Endothelial cell of umbilical vein (primary cell): ENCODE measurements around the gene TMEFF2. TPM values are rescaled to one million over a fixed set of nuclear protein-coding genes. Genes with fewer than 3 reads are reported as not detected.

Experiments used
- BruUV-seq: library from RNA; stranded (reverse); fragments of 400-500 nt; replicated peaks from 2 replicates; lab custom pipeline; 2021; lab: Mats Ljungman, UMichigan
- CTCF ChIA-PET: fragments of 300-600, 350-600 bp; sonication (Branson Sonifier 250); formaldehyde crosslinking; loops from one replicate; lab custom pipeline; 2021; ENCODE audit warnings: antibody characterized with exemption, inconsistent platforms; lab: Charles Lee
- POLR2A ChIA-PET: fragments of 300-600, 350-600 bp; sonication (Branson Sonifier 250); formaldehyde crosslinking; loops from one replicate; lab custom pipeline; 2021; ENCODE audit warnings: antibody characterized with exemption, inconsistent platforms; lab: Charles Lee
- DNase-seq: peaks from one replicate; pipeline ENCODE4 v3.0.0-alpha.2; 2011; ENCODE audit warnings: low read depth, low spot score
- FAIRE-seq: peaks from 2 replicates; lab custom pipeline; 2011; peaks lifted over from hg19 to GRCh38; lab: Jason Lieb, UNC
- H2AFZ ChIP-seq: 2 replicates; pipeline ENCODE4 v1.6.0; 2012; ENCODE audit warnings: low read depth, low read length, control low read depth, inconsistent platforms
- H3K27ac ChIP-seq: 2 replicates; pipeline ENCODE4 v1.5.1; 2011; ENCODE audit warnings: low read depth, mild to moderate bottlenecking, control low read depth, low read length, moderate library complexity; ENCODE audit not compliant: insufficient read depth
- H3K27me3 ChIP-seq, 2 experiments: 2 replicates each; pipeline versions ENCODE4 v1.6.0 to v1.6.1; 2011; ENCODE audit warnings: low read length in 2 of 2, mixed read lengths in 1 of 2; ENCODE audit not compliant: control insufficient read depth in 2 of 2, insufficient read depth in 2 of 2
- H3K36me3 ChIP-seq, 2 experiments: 2 replicates in 1 of 2; 3 replicates in 1 of 2; pipeline ENCODE4 v1.5.1; 2011; ENCODE audit warnings: low read length in 2 of 2, mild to moderate bottlenecking in 1 of 2, moderate library complexity in 1 of 2; ENCODE audit not compliant: control insufficient read depth in 2 of 2, insufficient read depth in 2 of 2; ENCODE audit errors: extremely low read depth in 1 of 2
- H3K4me1 ChIP-seq: 3 replicates; pipeline ENCODE4 v1.5.1; 2011; ENCODE audit warnings: mild to moderate bottlenecking, low read length; ENCODE audit not compliant: control insufficient read depth, insufficient read depth; ENCODE audit errors: extremely low read depth
- H3K4me2 ChIP-seq: 2 replicates; pipeline ENCODE4 v1.6.1; 2011; ENCODE audit warnings: low read length, control low read depth, mixed read lengths; ENCODE audit not compliant: insufficient read depth
- H3K4me3 ChIP-seq, 3 experiments: fragments of 200-600 bp in 1 of 3; sonication (generic), shearing (Covaris generic) in 1 of 3; replicated peaks in 1 of 3; 2 replicates each; pipeline ENCODE4 v1.5.1; 2011 to 2016; ENCODE audit warnings: control low read depth in 3 of 3, low read length in 3 of 3, mild to moderate bottlenecking in 2 of 3, inconsistent platforms in 1 of 3, low read depth in 1 of 3, moderate library complexity in 1 of 3; ENCODE audit not compliant: insufficient read depth in 1 of 3
- H3K79me2 ChIP-seq: 2 replicates; pipeline ENCODE4 v1.6.0; 2012; ENCODE audit warnings: low read length, inconsistent platforms; ENCODE audit not compliant: control insufficient read depth, insufficient read depth
- H3K9ac ChIP-seq: replicated peaks from 2 replicates; pipeline ENCODE3; 2011; ENCODE audit warnings: low read length, control low read depth; ENCODE audit not compliant: insufficient read depth; ENCODE audit errors: extremely low read depth
- H3K9me1 ChIP-seq: replicated peaks from 3 replicates; pipeline ENCODE4 v1.6.0; 2011; ENCODE audit warnings: mild to moderate bottlenecking, low read length; ENCODE audit not compliant: control insufficient read depth, insufficient read depth; ENCODE audit errors: extremely low read depth
- H3K9me3 ChIP-seq: replicated peaks from 2 replicates; pipeline ENCODE4 v1.5.1; 2012; ENCODE audit warnings: low read length, inconsistent platforms; ENCODE audit not compliant: control insufficient read depth, insufficient read depth
- H4K20me1 ChIP-seq: replicated peaks from 2 replicates; pipeline ENCODE3; 2011; ENCODE audit warnings: mild to moderate bottlenecking, low read length; ENCODE audit not compliant: control insufficient read depth, insufficient read depth; ENCODE audit errors: extremely low read depth
- CTCF ChIP-seq, 2 donors: IDR thresholded peaks; 1 replicate in 1 of 2; 2 replicates in 1 of 2; pipeline ENCODE4 v1.5.1; 2011; ENCODE audit warnings: low read length in 2 of 2, mild to moderate bottlenecking in 2 of 2, moderate library complexity in 2 of 2, control low read depth in 1 of 2, inconsistent platforms in 1 of 2, low read depth in 1 of 2; ENCODE audit not compliant: insufficient read depth in 1 of 2; ENCODE audit errors: extremely low read depth in 1 of 2
- EZH2 ChIP-seq: IDR thresholded peaks from 2 replicates; pipeline ENCODE4 v1.6.1; 2012; ENCODE audit warnings: borderline replicate concordance, low read depth, mild to moderate bottlenecking, moderate library complexity, low read length, inconsistent platforms; ENCODE audit not compliant: severe bottlenecking
- FOS ChIP-seq: IDR thresholded peaks from 2 replicates; pipeline ENCODE4 v1.6.1; 2011; ENCODE audit warnings: mild to moderate bottlenecking, low read length, moderate library complexity, borderline replicate concordance; ENCODE audit not compliant: insufficient read depth
- GATA2 ChIP-seq: IDR thresholded peaks from 2 replicates; pipeline ENCODE4 v1.7.0; 2011; ENCODE audit warnings: low read depth, mild to moderate bottlenecking, moderate library complexity, mixed read lengths, low read length; ENCODE audit not compliant: insufficient read length, insufficient read depth
- JUN ChIP-seq: IDR thresholded peaks from 2 replicates; pipeline ENCODE4 v1.6.1; 2011; ENCODE audit warnings: borderline replicate concordance, low read depth; ENCODE audit not compliant: insufficient read length, insufficient read depth
- MAX ChIP-seq: IDR thresholded peaks from 2 replicates; pipeline ENCODE4 v1.6.1; 2011; ENCODE audit not compliant: insufficient read depth, insufficient read length
- MYC ChIP-seq: IDR thresholded peaks from one replicate; pipeline ENCODE4 v1.6.1; 2011; ENCODE audit warnings: mild to moderate bottlenecking, low read depth, low read length
- POLR2A ChIP-seq: IDR thresholded peaks from 2 replicates; pipeline ENCODE4 v1.6.1; 2012; ENCODE audit warnings: low read depth, mild to moderate bottlenecking, control low read depth, low read length
- POLR2AphosphoS5 ChIP-seq: IDR thresholded peaks from 2 replicates; pipeline ENCODE4 v1.6.1; 2012; ENCODE audit warnings: low read depth, mild to moderate bottlenecking, control low read depth, low read length, moderate library complexity; ENCODE audit not compliant: insufficient read depth
- dilution Hi-C: fragments of 300-500 bp; cut with MboI; formaldehyde crosslinking; loops from one replicate; pipeline ENCODE4 v1.15.0; 2019; ENCODE audit warnings: low sequenced_read_pairs; ENCODE audit not compliant: extremely low pct_ligation_motif_present
- intact Hi-C: fragments of 100-400 bp; cut with micrococcal nuclease; formaldehyde crosslinking; loops from one replicate; pipeline ENCODE4 v1.10.0; 2022
- polyA plus RNA-seq, 4 experiments: library from polyadenylated mRNA; depleted of rRNA in 3 of 4; stranded (reverse) in 3 of 4; unstranded in 1 of 4; fragments of >200 nt; gene quantifications; 2 replicates each; pipeline versions ENCODE4 v1.2.1 to v1.2.3, GENCODE V29; 2011 to 2012; ENCODE audit warnings: missing spikeins in 1 of 4
- total RNA-seq: library from RNA; stranded (reverse); gene quantifications from 2 replicates; pipeline ENCODE4 v1.2.3, GENCODE V29; 2021

The TMEFF2 gene
- total and polyA plus RNA-seq, 2 donors (not counting 3 experiments of a cell fraction or from before 2014, with no cell fraction given): 0.18 to 0.20 TPM

GRCh38 chr2:191936882-191937405 lies 257.8 kb downstream of the TMEFF2 start:
- Histone ChIP-seq H3K27me3 (no peaks in the 10 kb centered on the region), H3K27ac (no peak overlapping the region), H3K9me1 (no peaks in the 10 kb centered on the region), H3K9me3 (no peaks in the 10 kb centered on the region), H3K4me3 (no peak overlapping the region), H3K4me1 (no peaks in the 10 kb centered on the region), H3K79me2 (no peaks in the 10 kb centered on the region), H2AFZ (no peak overlapping the region), H4K20me1 (no peaks in the 10 kb centered on the region), H3K9ac (no peak overlapping the region), H3K36me3 (no peaks in the 10 kb centered on the region), H3K4me2 (no peak overlapping the region)
- no TSS peak for BruUV-seq
- intact Hi-C loops: no loop called here
- no peak for FAIRE-seq
- dilution Hi-C loops: no loop called here
- CTCF ChIA-PET: interaction anchor here (3.3 kb wide), 1 partner anchor 225 kb away, joined by 11 read pairs; no protein-coding TSS in a partner anchor
- DNase-seq: no peak
- POLR2A ChIA-PET: no interaction called here
- TF ChIP-seq POLR2A: no peak
- no peak for TF ChIP-seq POLR2AphosphoS5
- TF ChIP-seq FOS: no peak
- no peak for TF ChIP-seq JUN
- TF ChIP-seq MYC: no peak

- intact Hi-C loops: no loop called here
- Histone ChIP-seq H3K36me3 (no peaks in the 10 kb centered on the region), H3K4me2 (no peak overlapping the region), H3K4me3 (no peak overlapping the region), H4K20me1 (no peaks in the 10 kb centered on the region), H2AFZ (no peak overlapping the region), H3K4me1 (peaks cover 9% of the 10 kb centered on the region), H3K79me2 (no peaks in the 10 kb centered on the region), H3K27ac (no peak overlapping the region), H3K27me3 (no peaks in the 10 kb centered on the region), H3K9me3 (no peaks in the 10 kb centered on the region), H3K9me1 (no peaks in the 10 kb centered on the region), H3K9ac (no peak overlapping the region)
- ChIA-PET CTCF (interaction anchor here (1.4 to 3.3 kb wide), 2 partner anchors 8 to 227 kb away, joined by 5 to 11 read pairs; no protein-coding TSS in a partner anchor), POLR2A (no interaction called here)
- TF ChIP-seq GATA2 (no peak), FOS (no peak), MAX (no peak), EZH2 (no peak), POLR2A (no peak), JUN (no peak), POLR2AphosphoS5 (no peak), CTCF (IDR thresholded peaks at IDR 0.05; ENCODE audit: extremely low read depth in 1 of 2, insufficient read depth in 1 of 2, low read depth in 1 of 2, low read length in 2 of 2) (no peak), MYC (no peak)
- no TSS peak for BruUV-seq
- dilution Hi-C loops: no loop called here
- DNase-seq: no peak
- FAIRE-seq: no peak
Observed at GRCh38 chr2:191935247-191935646, 259.5 kb downstream of the TMEFF2 start.
